Measurements from ENCODE around the gene IL1RAPL1.
"Not testable (repeated sequence)": the region's sequence is repeated elsewhere in the genome, so short reads cannot be mapped to it uniquely, and the experiment has no call there.

Gene IL1RAPL1

DNA sequence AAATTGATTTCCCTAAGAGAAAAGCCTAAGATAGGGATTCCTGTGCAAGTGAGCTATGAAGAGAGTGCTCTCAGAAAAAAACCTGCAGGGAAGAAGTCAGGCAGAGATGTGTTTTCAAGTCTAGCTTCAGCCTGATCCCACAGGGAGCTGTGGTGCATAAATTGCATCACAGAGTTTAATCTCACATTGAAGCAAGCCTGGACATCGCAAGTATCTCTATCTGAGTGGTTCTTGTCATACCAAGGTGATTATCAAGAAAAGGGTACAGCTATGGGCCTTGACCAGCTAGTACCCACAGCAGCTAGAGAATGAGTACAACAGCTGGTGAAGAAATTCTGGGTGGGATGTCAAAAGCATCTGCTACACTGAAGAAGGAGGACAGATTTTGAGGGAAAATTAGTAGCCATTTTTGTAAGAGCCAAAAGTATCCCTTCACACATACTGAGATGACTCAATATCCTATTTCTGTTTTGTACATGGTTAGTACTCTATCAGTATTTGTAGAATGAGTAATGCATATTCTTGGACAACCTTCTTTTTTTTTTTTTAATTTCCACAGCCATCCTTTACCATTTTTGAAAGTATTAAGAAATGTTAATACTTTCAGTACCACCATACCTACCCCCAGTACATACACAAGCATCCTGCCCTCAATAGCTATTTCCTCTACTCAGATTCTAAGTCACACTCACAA is 708.9 kb downstream of the IL1RAPL1 start:
- DNase-seq = no peak

DNA sequence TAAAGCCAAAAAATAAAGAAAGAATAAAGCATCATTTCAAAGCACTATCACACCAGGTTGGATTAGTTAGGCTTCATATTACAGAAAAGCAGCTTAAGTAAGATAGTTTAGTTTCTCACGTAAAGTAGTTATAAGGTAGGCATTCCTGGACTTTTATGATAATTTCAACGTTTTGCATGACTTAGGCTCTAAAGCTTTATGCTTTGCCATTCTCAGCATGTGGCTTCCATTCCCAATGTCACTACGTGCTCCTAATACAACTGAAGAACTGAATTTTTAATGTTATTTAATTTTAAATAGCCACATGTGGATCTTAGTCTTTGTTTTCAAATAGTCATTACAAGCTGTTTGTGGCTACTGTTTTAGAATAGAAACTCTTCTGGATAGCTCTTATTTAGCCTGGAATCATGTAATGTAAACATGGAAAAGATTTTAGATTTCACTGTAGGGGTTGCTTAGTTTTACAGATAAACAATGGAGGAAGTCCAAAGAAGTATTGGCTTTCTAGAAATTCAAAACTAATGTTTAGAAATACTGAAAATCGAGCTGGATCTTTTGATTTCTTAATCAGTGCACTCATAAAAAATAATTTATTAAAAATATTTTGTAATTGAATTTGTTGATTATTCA is 710.0 kb downstream of the IL1RAPL1 start:
- DNase-seq = no peak

DNA sequence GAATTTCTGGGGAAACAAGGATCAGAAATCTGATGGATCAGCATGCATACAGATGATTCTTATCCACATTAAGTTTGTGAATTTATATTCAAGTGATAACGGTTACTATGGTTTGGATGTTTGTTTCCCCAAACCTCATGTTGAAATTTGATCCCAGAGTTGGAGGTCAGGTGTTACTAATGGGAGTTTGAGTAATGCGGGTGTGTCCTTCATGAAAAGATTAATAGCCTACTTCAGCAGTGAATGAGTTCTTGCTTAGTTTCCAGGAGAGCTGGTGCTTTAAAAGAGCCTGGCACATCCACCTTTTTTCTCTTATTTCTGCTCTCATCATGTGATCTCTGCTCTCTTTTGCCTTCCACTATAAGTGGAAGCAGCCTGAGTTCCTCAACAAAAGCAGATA is 712.4 kb downstream of the IL1RAPL1 start:
- DNase-seq = no peak

GRCh38 chrX:29308726-29309125 is 721.5 kb downstream of the IL1RAPL1 start:
- no peak for DNase-seq

DNA sequence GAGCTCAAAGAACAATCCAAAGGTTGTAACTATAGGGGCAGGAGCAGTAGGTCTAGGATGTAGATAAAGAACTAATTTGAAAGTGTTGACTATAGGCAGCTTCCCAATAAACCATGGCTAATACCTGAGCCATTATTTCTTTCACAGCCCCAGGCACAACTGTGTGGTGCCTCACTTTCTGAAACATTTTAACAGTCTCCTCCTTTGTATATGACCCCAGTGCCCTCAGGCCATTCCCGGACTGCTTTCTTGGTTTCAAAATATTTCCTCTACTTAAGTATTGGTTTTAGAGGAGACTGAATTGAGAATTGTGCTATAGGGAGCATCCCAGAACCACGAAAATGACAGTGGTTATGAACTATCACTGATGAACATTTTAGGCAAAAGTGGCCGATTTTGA is 728.7 kb downstream of the IL1RAPL1 start:
- DNase-seq = no peak

DNA sequence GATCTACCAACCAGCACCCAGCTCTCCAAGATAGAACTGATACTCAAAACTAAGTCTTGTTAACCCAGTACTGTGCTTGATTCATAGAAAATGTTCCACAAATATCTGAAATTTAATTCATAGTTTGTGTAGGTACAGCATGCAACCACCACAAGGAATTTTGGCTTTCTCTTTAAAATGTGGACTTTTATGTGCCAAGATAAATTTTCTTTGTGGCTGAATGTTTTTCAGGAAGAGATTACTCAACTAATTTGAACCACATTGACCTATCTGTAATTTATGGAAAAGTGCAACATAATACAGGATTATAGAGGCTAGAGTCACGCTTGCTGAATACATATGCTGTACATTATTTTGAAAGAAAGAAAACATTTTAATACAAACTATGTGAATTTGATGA is 730.8 kb downstream of the IL1RAPL1 start:
- DNase-seq = no peak

DNA sequence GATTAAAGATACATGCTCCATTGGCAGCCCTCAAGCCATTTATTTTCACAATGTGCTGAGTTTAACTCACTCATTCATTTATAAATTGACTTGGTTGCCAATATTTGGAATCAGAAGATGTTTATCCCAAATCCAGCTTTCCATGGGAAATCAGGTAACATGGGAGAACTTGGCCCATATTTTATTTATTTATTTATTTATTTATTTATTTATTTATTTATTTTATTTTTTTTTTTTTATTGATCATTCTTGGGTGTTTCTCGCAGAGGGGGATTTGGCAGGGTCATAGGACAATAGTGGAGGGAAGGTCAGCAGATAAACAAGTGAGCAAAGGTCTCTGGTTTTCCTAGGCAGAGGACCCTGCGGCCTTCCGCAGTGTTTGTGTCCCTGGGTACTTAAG is 745.2 kb downstream of the IL1RAPL1 start:
- not testable (repeated sequence) for DNase-seq

DNA sequence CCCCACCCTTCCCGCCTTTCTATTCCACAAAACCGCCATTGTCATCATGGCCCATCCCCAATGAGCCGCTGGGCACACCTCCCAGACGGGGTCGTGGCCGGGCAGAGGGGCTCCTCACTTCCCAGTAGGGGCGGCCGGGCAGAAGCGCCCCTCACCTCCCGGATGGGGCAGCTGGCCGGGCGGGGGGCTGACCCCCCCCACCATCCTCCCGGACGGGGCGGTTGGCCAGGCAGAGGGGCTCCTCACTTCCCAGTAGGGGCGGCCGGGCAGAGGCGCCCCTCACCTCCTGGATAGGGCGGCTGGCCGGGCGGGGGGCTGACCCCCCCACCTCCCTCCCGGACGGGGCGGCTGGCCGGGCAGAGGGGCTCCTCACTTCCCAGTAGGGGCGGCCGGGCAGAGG is 745.8 kb downstream of the IL1RAPL1 start:
- DNase-seq = not testable (repeated sequence)

DNA sequence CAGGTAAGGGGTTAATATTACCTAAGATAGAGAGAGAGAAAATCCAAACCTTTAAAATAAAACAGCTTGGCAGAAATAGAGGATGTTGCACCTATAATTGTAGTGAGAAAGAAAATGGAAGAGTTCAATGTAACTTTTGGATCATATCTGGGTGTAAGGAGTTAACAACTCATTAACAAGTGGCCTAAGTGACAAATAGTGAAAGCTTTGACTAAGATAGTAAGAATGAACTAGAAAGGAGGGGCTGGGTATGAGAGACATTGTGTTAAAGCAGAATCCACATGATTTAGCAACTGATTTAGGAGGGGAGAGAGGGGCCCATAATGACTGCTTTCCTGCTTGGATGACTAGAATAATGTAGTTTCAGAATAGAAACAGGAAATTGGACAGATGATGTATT is 761.0 kb downstream of the IL1RAPL1 start:
- DNase-seq = no peak

- no peak for DNase-seq
These were observed 772.0 kb downstream of the IL1RAPL1 start for GRCh38 chrX:29359276-29359675.

- DNase-seq = not testable (repeated sequence)
These were observed 787.5 kb downstream of the IL1RAPL1 start for GRCh38 chrX:29374765-29375164.

DNA sequence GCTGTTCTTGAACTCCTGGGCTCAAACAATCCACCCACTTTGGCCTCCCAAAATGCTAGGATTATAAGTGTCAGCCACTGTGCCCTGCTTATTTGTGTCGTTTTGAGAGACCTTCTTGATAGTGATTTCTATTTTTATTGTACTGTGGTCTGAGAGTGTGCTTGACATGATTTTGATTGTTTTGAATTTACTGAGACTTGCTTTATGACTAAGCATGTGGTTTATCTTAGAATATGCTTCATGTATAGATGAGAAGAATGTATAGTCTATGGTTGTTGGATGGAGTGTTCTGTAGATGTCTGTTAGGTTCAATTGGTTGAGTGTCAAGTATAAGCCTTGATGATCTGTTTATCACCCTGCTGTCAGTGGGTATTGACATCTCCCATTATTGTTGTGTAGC is 789.3 kb downstream of the IL1RAPL1 start:
- no peak for DNase-seq

- no peak for DNase-seq
These were observed 795.6 kb downstream of the IL1RAPL1 start for GRCh38 chrX:29382811-29383210.

DNA sequence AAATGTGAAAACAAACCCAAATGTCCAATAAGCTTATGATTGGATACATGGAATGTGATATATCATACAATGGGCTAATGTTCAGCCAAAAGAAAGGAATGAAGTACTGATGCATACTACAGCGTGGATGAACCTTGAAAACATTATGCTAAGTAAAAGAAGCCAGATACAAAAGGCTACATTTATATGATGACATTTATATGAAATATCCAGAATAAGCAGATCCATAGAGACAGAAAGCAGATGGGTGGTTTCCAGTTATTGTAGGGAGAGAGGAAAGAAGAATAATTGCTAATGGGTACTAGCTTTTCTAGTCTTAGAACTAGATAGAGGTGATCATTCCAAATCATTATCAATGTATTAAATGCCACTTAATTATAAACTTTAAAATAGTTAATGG is 801.3 kb downstream of the IL1RAPL1 start:
- DNase-seq = no peak

GRCh38 chrX:29397506-29397905 is 810.3 kb downstream of the IL1RAPL1 start:
- DNase-seq = no peak

DNA sequence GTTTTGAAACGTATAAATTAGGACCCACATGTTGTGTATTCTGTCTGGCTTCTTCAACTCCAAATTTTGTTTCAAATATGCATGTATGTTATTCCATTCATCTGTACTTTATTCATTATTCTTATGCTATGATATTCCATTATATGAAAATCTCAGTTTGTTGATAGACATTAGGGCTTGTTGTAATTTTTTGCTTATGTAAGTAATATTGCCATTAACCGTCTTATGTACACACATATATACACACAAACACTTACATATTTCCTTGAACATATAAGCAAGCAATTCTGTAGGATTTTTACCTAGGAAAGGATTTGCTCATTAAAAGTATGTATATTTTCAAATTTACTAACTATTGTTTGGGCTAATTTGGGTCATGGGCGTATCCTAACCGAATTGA is 820.1 kb downstream of the IL1RAPL1 start:
- no peak for DNase-seq

- DNase-seq = no peak
These were observed 832.7 kb downstream of the IL1RAPL1 start for GRCh38 chrX:29419774-29420553.

DNA sequence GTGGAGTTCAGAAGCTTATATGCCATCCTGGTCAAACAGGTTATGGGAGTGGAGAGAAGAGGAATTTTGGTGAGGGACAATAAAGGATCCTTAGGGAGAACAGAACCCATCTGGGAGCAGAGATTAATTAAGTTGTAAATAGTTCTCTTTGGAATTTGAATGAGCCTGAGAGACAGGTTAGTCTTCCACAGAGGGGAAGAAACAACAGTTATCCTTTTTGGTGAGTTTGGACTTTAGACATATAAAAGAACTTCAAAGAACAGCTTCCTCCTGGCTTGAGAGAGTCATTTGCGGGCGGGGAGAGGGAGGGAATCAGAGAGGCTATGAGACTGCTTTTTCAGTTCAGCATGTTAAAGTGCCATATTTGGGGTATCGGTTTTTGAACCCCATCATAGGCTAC is 834.8 kb downstream of the IL1RAPL1 start:
- no peak for DNase-seq

DNA sequence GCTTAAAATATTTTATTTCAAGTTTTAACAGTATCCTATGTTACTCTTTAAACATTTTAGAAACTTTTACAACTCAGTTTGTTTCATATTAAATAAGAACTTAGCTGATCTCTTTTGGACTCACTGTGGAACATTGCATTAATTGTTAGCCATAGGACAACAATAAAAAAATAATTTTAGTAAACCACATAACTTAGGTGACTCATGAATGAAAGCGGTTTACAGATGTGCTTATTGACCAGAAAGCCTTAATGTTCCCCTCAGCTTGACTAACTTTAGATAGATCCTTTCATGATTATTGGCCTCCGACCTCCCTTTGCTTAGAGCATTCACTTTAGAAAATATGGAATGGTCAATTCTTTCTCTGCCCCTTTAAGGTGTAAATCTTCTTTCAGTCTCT is 844.6 kb downstream of the IL1RAPL1 start:
- no peak for DNase-seq

DNA sequence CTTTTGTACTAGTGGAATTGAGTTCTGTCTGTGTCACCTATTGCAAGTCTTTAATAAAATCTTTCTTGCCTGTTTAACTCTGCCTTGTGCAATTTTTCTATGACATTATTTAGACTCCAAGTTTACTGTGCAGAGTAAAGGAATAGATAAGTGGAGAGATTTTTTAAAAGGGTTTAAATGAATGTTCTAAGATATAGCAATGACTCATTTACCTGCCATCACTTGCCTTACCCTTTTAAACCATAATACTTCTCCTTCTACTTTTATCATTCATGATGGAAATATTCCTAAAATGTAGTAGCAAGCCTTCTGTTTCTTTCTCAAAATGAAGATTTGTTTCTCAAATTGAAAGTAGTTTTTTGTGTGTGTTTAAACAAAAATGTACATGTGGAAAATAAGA is 845.3 kb downstream of the IL1RAPL1 start:
- DNase-seq = no peak

DNA sequence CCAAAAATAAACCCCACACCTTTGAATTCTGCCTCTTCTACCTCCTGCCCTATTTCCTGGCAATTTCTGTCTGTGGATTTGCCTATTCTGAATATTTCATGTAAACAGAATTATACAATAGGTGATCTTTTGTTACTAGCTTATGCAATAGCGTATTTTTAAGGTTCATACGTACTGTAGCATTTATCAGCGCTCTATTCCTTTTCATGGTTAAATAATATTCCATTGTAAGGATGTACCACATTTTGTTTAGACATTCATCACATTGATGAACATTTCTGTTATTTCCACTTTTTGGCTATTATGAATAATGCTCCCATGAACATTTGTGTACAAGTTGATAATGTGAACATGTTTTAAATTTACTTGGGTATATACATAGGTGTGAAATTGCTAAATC is 847.7 kb downstream of the IL1RAPL1 start:
- DNase-seq = no peak

GRCh38 chrX:29435396-29435795 is 848.1 kb downstream of the IL1RAPL1 start:
- no peak for DNase-seq

GRCh38 chrX:29447867-29448266 is 860.6 kb downstream of the IL1RAPL1 start:
- no peak for DNase-seq

DNA sequence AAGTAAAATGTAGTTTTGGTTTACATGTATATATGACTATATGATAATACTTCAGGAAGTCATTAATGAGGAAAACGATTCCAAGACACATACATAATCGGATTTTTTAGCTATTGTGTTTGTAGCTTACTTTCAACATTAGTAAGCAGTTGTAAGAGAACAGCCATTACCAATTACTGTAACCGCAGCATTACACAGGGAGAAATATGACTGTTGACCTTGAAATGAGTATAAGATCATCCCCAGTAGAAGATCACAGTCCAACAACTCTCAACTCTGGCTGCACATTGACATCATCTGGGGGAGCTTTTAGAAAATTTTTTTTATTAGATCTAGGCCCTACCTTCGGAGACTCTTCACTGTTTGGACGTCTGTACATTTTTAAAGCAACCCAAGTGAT is 866.1 kb downstream of the IL1RAPL1 start:
- DNase-seq = no peak
